Erythroblast (primary cell): ENCODE data around the gene PRIM2.
"Not testable (repeated sequence)": the region's sequence is repeated elsewhere in the genome, so short reads cannot be mapped to it uniquely, and the experiment has no call there.

Source experiments
- DNase-seq, 2 experiments: peaks; one replicate each; lab custom pipeline; 2025; lab: John Stamatoyannopoulos, UW
- GATA1 ChIP-seq: IDR thresholded peaks from 2 replicates; pipeline ENCODE4 v1.6.1; 2011; ENCODE audit warnings: low read depth, mild to moderate bottlenecking, control low read depth, low read length, moderate library complexity
- POLR2A ChIP-seq: IDR thresholded peaks from 2 replicates; pipeline ENCODE4 v1.6.1; 2011; ENCODE audit warnings: mild to moderate bottlenecking, low read length

The PRIM2 gene

GRCh38 chr6:57317060-57317943, at the start of gene PRIM2:
Gene PRIM2, plus strand, starts transcription at chr6:57317630. Its CDS starts 816 bp downstream, at chr6:57318446.
- TF ChIP-seq GATA1 (no peak), POLR2A (peak; percentile 82)

GRCh38 chr6:57268294-57268640, 49.2 kb upstream of the PRIM2 start:
- no peak for DNase-seq
- no peak for TF ChIP-seq POLR2A
- no peak for TF ChIP-seq GATA1

More at GRCh38 chr6:57317060-57317943, at the start of gene PRIM2:
- DNase-seq: peak; percentile 89

- not testable (repeated sequence) for DNase-seq
Observed at GRCh38 chr6:57274113-57274824, 43.2 kb upstream of the PRIM2 start.

GRCh38 chr6:57275384-57275783, 42.0 kb upstream of the PRIM2 start:
- DNase-seq: no peak
- TF ChIP-seq POLR2A: no peak
- TF ChIP-seq GATA1: no peak

GRCh38 chr6:57276946-57277345, 40.5 kb upstream of the PRIM2 start:
- TF ChIP-seq POLR2A: no peak
- no peak for TF ChIP-seq GATA1
- DNase-seq: no peak

GRCh38 chr6:57278570-57278969, 38.9 kb upstream of the PRIM2 start:
- no peak for DNase-seq
- TF ChIP-seq POLR2A: no peak
- TF ChIP-seq GATA1: no peak

GRCh38 chr6:57279013-57279412, 38.4 kb upstream of the PRIM2 start:
- TF ChIP-seq GATA1 (no peak), POLR2A (no peak)
- no peak for DNase-seq

- no peak for TF ChIP-seq GATA1
- no peak for TF ChIP-seq POLR2A
- DNase-seq: no peak
Observed at GRCh38 chr6:57283106-57283505, 34.3 kb upstream of the PRIM2 start.

GRCh38 chr6:57283911-57284455, 33.4 kb upstream of the PRIM2 start:
- no peak for DNase-seq
- no peak for TF ChIP-seq POLR2A
- TF ChIP-seq GATA1: no peak

- DNase-seq: not testable (repeated sequence)
Observed at GRCh38 chr6:57288136-57288535, 29.3 kb upstream of the PRIM2 start.

GRCh38 chr6:57293472-57293871, 24.0 kb upstream of the PRIM2 start:
- not testable (repeated sequence) for DNase-seq

- TF ChIP-seq POLR2A (no peak), GATA1 (no peak)
- DNase-seq: no peak
Observed at GRCh38 chr6:57294862-57295445, 22.5 kb upstream of the PRIM2 start.

- no peak for TF ChIP-seq GATA1
- TF ChIP-seq POLR2A: no peak
- DNase-seq: no peak
Observed at GRCh38 chr6:57297505-57297904, 19.9 kb upstream of the PRIM2 start.

- no peak for TF ChIP-seq POLR2A
- no peak for TF ChIP-seq GATA1
- no peak for DNase-seq
Observed at GRCh38 chr6:57298741-57299140, 18.7 kb upstream of the PRIM2 start.
